ENCODE measurements around the gene PIBF1.

DNA sequence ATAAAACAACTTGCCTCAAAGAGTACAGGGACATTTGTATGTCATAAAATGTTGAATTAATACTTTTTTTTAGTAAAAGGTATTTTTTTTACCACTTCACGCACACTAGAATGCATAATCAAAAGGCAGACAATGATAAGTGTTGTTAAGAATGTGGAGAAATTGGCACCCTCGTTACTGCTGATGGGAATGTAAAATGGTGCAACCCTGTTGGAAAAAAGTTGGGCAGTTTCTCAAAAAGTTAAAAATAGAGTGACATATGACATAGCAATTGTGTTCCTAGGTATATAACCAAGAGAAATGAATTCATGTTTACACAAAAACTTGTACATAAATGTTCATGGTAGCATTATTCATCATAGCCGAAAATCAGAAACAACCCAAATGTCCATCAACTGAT, 109.5 kb downstream of the PIBF1 start:
- TF ChIP-seq, protein P1, sequence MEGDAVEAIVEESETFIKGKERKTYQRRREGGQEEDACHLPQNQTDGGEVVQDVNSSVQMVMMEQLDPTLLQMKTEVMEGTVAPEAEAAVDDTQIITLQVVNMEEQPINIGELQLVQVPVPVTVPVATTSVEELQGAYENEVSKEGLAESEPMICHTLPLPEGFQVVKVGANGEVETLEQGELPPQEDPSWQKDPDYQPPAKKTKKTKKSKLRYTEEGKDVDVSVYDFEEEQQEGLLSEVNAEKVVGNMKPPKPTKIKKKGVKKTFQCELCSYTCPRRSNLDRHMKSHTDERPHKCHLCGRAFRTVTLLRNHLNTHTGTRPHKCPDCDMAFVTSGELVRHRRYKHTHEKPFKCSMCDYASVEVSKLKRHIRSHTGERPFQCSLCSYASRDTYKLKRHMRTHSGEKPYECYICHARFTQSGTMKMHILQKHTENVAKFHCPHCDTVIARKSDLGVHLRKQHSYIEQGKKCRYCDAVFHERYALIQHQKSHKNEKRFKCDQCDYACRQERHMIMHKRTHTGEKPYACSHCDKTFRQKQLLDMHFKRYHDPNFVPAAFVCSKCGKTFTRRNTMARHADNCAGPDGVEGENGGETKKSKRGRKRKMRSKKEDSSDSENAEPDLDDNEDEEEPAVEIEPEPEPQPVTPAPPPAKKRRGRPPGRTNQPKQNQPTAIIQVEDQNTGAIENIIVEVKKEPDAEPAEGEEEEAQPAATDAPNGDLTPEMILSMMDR (IDR thresholded peaks at IDR 0.05) = no peak
- no peak for TF ChIP-seq POLR2A (IDR thresholded peaks at IDR 0.05)

Measured in heart left ventricle (tissue), 13 donors.